Regular cardiac myocyte (primary cell): ENCODE data around the gene KLK2. TPM values are rescaled to one million over a fixed set of nuclear protein-coding genes. Genes with fewer than 3 reads are reported as not detected.

Experiments used
- total RNA-seq: library from RNA; depleted of rRNA; stranded (reverse); fragments of >200 nt; gene quantifications from 2 replicates; pipeline ENCODE4 v1.2.3, GENCODE V29; 2014

KLK2 gene
- total RNA-seq, result not detected in 2 replicates

DNA sequence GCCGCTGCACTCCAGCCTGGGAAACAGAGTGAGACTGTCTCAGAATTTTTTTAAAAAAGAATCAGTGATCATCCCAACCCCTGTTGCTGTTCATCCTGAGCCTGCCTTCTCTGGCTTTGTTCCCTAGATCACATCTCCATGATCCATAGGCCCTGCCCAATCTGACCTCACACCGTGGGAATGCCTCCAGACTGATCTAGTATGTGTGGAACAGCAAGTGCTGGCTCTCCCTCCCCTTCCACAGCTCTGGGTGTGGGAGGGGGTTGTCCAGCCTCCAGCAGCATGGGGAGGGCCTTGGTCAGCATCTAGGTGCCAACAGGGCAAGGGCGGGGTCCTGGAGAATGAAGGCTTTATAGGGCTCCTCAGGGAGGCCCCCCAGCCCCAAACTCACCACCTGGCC lies at the start of gene KLK2:
KLK2 (plus strand) TSS at position 384 of the 400 bp plus-strand sequence. CDS start 35 bp downstream, outside the sequence.

DNA sequence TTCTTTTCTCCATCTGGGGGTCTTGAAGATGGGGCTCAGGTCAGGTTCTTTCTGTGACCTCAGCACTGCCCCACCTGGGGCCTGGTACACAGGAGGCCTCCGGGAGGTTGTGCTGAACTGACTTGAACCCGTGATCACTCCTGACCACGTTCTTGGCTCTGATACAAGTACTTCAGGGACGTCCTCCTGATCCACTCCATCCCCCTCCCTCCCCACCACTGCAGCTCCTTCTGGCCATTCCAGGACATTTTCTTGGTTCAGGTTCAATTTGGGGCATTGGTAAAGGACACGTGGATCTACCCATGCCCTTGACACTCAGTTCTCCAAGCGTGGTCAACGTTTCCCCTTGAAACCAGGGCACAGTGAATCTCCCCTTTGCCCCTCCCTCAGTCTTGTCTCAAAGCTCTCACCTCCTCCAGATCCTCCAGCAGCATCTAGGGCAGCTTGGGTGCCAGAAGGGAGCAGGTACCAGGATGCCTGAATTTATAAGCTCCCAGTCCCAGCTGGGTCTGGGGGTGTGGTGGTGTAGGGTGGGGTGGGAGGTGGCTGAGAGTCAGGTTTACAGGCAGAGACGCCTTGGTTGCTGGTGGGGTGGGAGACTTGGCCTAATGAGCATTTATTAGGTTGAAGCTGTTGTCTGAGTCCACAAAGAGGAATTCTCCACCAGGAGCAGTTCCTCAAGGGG lies 40.0 kb upstream of the KLK2 start, which contains the start of gene KLK15:
KLK15 (minus strand) TSS at position 458 of the 685 bp plus-strand sequence. CDS start 2,082 bp downstream, outside the sequence.

DNA sequence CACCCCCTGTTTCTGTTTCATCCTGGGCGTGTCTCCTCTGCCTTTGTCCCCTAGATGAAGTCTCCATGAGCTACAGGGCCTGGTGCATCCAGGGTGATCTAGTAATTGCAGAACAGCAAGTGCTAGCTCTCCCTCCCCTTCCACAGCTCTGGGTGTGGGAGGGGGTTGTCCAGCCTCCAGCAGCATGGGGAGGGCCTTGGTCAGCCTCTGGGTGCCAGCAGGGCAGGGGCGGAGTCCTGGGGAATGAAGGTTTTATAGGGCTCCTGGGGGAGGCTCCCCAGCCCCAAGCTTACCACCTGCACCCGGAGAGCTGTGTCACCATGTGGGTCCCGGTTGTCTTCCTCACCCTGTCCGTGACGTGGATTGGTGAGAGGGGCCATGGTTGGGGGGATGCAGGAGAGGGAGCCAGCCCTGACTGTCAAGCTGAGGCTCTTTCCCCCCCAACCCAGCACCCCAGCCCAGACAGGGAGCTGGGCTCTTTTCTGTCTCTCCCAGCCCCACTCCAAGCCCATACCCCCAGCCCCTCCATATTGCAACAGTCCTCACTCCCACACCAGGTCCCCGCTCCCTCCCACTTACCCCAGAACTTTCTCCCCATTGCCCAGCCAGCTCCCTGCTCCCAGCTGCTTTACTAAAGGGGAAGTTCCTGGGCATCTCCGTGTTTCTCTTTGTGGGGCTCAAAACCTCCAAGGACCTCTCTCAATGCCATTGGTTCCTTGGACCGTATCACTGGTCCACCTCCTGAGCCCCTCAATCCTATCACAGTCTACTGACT lies 18.4 kb upstream of the KLK2 start, which contains the start of gene KLK3:
KLK3 (plus strand) TSS at position 280 of the 775 bp plus-strand sequence; CDS start at position 321, 41 bp downstream.

DNA sequence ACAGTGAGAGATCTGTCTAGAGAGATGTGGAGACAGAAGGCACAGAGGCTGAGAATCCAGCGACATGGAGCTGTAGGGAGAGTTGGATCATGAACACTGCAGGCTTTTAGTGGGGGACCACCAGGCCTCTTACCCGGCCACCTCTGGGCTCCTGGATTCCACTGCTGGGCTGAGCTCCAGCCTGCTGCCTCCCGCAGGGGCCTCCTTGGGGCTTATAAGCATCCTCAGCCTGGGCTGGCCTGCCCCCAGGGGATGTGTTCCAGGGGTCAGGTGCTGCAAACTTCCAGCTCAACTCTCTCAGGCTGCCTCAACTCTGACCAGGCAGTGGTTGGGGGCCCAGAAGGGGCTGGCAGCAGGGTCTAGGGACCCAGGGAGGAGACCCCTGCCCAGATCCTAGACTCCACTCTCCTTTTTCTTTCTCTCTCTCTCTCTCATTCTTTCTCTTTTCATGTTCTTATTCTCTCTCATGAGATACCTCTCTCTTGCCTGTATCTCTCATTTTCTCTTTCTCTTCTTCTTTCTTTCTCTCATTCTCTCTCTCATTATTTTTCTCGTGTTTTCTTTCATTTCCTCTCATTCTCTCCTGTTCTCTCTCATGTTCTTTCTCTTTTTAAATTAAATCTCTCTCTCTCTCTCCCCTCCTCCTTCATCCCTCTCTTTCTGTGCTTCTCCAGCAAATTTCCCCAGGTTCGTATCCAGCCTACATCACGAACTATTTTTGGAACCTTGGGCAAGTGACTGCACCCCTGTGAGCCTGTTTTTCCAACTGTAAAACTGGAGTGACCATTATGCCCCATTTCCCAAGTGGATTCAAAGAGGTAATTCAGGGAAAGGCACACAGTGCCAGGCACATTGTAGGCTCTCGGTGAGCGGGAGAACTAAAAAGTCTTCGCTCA lies 38.2 kb downstream of the KLK2 start, which contains the start of gene KLK4:
KLK4 (minus strand) TSS at position 190 of the 896 bp plus-strand sequence. CDS start 657 bp downstream, outside the sequence.

Other genes with a start within 250 kb of the KLK2 start
- under 0.01 and 0.85 TPM in 2 replicates for gene SYT3, start 233.6 kb upstream of the KLK2 start, total RNA-seq
- not detected in 2 replicates for gene C19orf81, start 224.0 kb upstream of the KLK2 start, total RNA-seq
- gene SHANK1, start 153.6 kb upstream of the KLK2 start, total RNA-seq, result 2.9 and 7.6 TPM in 2 replicates
- gene CLEC11A, start 150.1 kb upstream of the KLK2 start, total RNA-seq, result 40.8 and 87.7 TPM in 2 replicates
- not detected in 2 replicates for gene GPR32, start 103.0 kb upstream of the KLK2 start, total RNA-seq
- not detected in 2 replicates for gene ACP4, start 83.0 kb upstream of the KLK2 start, total RNA-seq
- gene KLK1, start 49.7 kb upstream of the KLK2 start, total RNA-seq, result not detected in 2 replicates
- gene KLK15, start 39.9 kb upstream of the KLK2 start, total RNA-seq, result not detected in 2 replicates
- gene KLK3, start 18.5 kb upstream of the KLK2 start, total RNA-seq, result not detected in 2 replicates
- not detected in 2 replicates for gene KLK4, start 38.0 kb downstream of the KLK2 start, total RNA-seq
- gene KLK5, start 79.6 kb downstream of the KLK2 start, total RNA-seq, result under 0.01 TPM in 1 of 2 replicates, not detected in the other
- not detected in 2 replicates for gene KLK6, start 96.2 kb downstream of the KLK2 start, total RNA-seq
- not detected in 2 replicates for gene KLK7, start 110.5 kb downstream of the KLK2 start, total RNA-seq
- gene KLK8, start 128.2 kb downstream of the KLK2 start, total RNA-seq, result not detected in 2 replicates
- not detected in 2 replicates for gene KLK10, start 146.3 kb downstream of the KLK2 start, total RNA-seq
- not detected in 2 replicates for gene KLK11, start 153.2 kb downstream of the KLK2 start, total RNA-seq
- not detected in 2 replicates for gene KLK12, start 161.6 kb downstream of the KLK2 start, total RNA-seq
- gene KLK13, start 191.7 kb downstream of the KLK2 start, total RNA-seq, result not detected in 2 replicates
- gene KLK14, start 209.4 kb downstream of the KLK2 start, total RNA-seq, result not detected in 2 replicates
- gene CTU1, start 235.0 kb downstream of the KLK2 start, total RNA-seq, result 7.0 and 8.4 TPM in 2 replicates